ENCODE data around the gene RWDD3.

The RWDD3 gene

DNA sequence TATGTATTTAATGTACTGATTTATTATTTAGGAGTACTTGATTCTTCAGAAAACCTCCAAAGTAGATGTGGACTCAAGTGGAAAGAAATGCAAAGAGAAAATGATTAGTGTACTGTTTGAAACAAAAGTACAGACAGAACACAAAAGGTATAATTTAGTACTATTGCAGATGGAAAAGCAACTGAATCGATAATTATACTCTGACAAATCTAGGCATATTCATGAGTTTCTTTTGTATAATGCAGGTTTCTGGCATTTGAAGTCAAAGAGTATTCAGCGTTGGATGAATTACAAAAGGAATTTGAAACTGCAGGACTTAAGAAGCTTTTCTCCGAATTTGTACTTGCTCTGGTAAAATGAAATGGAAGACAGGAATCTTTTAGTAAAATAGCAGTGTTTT is 12.5 kb downstream of the RWDD3 start:
- H3K4me1 Mint-ChIP-seq (ENCODE audit: low read depth), result no peaks in the 10 kb centered on the region
- H3K4me3 Mint-ChIP-seq, result no peak overlapping the region
- H3K27me3 Mint-ChIP-seq (ENCODE audit: low read depth), result no peaks in the 10 kb centered on the region
- H3K27ac Mint-ChIP-seq, result no peak overlapping the region
- peaks cover 22% of the 10 kb centered on the region for H3K36me3 Mint-ChIP-seq (ENCODE audit: low read depth)
- peaks cover 6% of the 10 kb centered on the region for H3K9me3 Mint-ChIP-seq

DNA sequence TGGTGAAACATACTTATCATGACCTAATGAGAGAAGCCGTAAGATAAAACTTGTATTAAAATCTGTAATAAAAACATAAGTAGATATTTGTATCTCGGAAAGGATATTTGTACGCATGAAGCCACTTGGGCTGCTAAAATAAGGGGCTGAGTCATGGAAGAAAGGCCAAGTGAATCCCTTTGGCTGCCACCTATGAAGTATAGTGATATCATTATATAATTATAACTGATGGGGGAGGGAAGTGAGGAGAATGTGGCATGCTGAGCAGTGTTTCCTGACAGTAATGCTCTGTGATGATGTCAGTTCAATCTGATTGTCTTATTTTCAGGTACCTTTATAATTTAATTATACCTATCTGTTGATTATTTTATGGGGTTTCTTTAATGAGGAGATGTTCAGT is 13.6 kb downstream of the RWDD3 start:
- Mint-ChIP-seq H3K36me3 (ENCODE audit: low read depth) (peaks cover 21% of the 10 kb centered on the region), H3K9me3 (no peaks in the 10 kb centered on the region), H3K4me3 (no peak overlapping the region), H3K27me3 (ENCODE audit: low read depth) (no peaks in the 10 kb centered on the region), H3K27ac (no peak overlapping the region), H3K4me1 (ENCODE audit: low read depth) (no peaks in the 10 kb centered on the region)

DNA sequence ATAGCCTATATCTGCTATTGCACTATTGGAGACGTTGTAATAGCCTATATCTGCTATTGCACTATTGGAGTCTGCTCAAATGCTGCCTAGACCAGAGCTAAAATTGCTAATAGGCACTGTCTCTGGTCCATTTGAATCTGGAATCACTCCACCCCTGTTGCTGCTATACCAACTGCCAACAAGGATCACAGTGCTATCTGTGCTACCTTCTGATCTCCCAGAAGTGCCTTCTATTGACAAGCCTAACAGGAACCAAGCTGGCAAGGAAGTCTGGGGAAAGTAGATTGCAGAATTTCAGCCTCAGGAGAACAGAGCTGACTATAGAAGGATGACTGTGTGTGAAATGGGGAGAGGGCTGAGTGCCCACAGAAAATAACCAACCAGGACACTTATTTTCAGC is 15.9 kb downstream of the RWDD3 start:
- Mint-ChIP-seq H3K4me1 (ENCODE audit: low read depth) (no peaks in the 10 kb centered on the region), H3K4me3 (no peak overlapping the region), H3K36me3 (ENCODE audit: low read depth) (peaks cover 17% of the 10 kb centered on the region), H3K27ac (no peak overlapping the region), H3K9me3 (no peaks in the 10 kb centered on the region), H3K27me3 (ENCODE audit: low read depth) (no peaks in the 10 kb centered on the region)

DNA sequence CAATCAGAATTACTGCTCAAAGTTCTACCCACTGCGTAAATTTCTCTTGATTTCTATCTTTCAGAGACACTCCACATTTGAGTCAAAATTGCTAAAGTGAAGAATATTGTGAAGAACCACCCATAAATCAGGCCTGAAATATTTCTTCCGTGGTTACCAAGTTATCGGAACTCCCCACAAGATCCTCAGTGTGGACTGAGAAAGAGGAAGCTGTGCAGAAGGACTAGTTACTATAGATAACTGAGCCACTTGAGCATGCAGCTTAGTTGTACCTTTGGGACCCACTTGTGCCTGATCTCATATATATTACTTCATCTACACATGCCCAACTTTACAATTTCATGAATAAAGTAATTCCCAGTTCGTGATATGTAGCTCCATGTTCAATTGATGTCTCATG is 18.4 kb downstream of the RWDD3 start:
- peaks cover 14% of the 10 kb centered on the region for H3K36me3 Mint-ChIP-seq (ENCODE audit: low read depth)
- no peaks in the 10 kb centered on the region for H3K9me3 Mint-ChIP-seq
- no peaks in the 10 kb centered on the region for H3K4me1 Mint-ChIP-seq (ENCODE audit: low read depth)
- H3K4me3 Mint-ChIP-seq, result no peak overlapping the region
- H3K27ac Mint-ChIP-seq, result no peak overlapping the region
- H3K27me3 Mint-ChIP-seq (ENCODE audit: low read depth), result no peaks in the 10 kb centered on the region

DNA sequence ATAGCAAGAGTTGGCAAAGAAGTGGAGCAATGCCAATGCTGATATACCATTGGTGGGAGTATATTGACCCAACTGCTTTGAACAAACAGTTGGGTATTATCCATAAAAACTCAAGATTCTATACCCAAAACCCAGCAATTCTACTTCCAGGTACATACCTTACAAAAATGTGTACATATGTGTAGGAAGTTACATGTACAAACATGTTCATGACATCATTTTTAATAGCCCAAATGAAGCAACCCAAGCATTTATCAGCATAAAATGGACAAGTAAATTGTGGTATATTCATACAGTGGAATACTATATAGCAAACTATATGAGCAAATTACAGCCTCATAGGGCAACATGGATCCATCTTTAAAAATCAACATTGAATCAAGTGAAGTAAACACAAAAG is 20.9 kb downstream of the RWDD3 start:
- Mint-ChIP-seq H3K36me3 (ENCODE audit: low read depth) (peaks cover 10% of the 10 kb centered on the region), H3K27ac (no peak overlapping the region), H3K4me1 (ENCODE audit: low read depth) (no peaks in the 10 kb centered on the region), H3K9me3 (no peaks in the 10 kb centered on the region), H3K4me3 (no peak overlapping the region), H3K27me3 (ENCODE audit: low read depth) (no peaks in the 10 kb centered on the region)

DNA sequence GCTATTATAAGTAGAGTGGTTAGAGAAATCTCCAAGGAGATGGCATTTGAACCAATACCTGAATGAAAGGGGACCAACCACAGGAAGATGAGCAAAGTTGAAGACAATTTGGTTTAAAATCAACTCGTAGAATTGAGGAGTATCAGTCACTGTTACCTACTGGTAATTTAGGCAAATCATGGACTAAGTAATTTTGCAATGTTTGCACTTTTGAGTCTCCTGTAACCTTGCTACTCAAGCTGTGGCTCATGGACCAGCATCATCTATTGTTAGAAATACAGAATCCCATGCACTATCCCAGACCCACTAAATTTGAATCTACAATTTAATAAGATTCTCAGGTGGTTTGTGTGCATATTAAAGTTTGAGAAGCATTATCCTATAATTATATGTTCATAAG is 21.8 kb downstream of the RWDD3 start:
- Mint-ChIP-seq H3K4me1 (ENCODE audit: low read depth) (no peaks in the 10 kb centered on the region), H3K27ac (no peak overlapping the region), H3K4me3 (no peak overlapping the region), H3K9me3 (no peaks in the 10 kb centered on the region), H3K36me3 (ENCODE audit: low read depth) (peaks cover 10% of the 10 kb centered on the region), H3K27me3 (ENCODE audit: low read depth) (no peaks in the 10 kb centered on the region)

DNA sequence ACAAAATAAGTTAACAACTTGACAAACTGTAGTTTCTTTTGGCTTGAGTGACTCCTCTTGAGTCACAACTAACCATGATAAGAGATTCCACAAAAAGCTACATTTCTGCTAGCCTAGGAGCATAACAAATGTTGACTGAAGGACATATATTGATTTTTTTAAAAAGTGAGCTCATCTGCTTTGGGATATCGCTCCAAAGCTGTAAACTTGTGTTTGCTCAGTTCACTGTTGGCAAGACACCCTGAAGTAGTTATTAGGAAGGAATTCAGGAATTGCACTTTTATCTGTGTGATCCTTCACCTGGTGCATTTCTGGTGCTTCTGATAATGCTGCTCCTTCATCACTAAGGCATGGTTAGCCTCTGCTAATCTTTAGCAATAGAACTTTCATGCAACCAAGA is 23.7 kb downstream of the RWDD3 start:
- H3K27me3 Mint-ChIP-seq (ENCODE audit: low read depth), result no peaks in the 10 kb centered on the region
- H3K9me3 Mint-ChIP-seq, result no peaks in the 10 kb centered on the region
- H3K4me1 Mint-ChIP-seq (ENCODE audit: low read depth), result no peaks in the 10 kb centered on the region
- no peak overlapping the region for H3K27ac Mint-ChIP-seq
- H3K4me3 Mint-ChIP-seq, result no peak overlapping the region
- peaks cover 4% of the 10 kb centered on the region for H3K36me3 Mint-ChIP-seq (ENCODE audit: low read depth)

DNA sequence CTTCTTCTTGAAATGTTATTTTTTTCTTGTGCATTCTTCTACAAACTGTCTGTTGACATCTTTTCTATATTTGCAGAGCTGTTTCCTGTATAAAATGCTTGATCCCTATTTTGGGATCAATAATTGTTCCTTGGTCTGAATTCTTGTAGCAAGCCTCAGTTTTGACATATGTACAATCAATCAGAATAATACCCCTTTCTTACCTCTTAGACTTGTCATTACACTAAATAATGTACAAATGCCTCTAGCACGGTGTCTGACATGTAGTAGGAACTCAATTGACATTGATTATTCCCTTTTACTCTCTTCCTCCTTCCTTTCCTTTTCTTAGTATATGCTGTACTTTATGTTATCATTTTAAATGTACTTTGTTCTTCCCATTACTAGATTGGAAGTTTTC is 25.2 kb downstream of the RWDD3 start:
- no peaks in the 10 kb centered on the region for H3K9me3 Mint-ChIP-seq
- H3K36me3 Mint-ChIP-seq (ENCODE audit: low read depth), result no peaks in the 10 kb centered on the region
- H3K4me3 Mint-ChIP-seq, result no peak overlapping the region
- no peak overlapping the region for H3K27ac Mint-ChIP-seq
- H3K4me1 Mint-ChIP-seq (ENCODE audit: low read depth), result no peaks in the 10 kb centered on the region
- H3K27me3 Mint-ChIP-seq (ENCODE audit: low read depth), result no peaks in the 10 kb centered on the region

DNA sequence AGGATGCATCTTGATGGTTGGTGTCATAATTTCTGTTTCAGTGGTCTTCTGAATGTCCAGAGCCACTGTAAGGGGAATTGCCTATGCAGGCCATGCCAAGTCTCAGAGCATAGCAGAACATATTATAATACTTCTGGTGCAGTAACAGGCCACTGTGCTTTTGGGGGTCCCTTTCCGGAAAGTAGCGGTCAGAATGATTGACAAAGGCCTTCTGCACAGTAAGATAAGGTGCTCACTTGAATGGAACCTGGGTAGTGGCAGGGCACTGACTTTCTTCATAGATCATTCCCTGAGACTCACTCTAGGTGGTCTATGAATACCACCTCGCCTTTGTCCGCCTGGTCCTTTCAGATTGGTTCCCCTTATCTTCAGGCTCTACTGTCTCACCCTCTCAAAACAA is 28.9 kb downstream of the RWDD3 start:
- no peaks in the 10 kb centered on the region for H3K36me3 Mint-ChIP-seq (ENCODE audit: low read depth)
- H3K9me3 Mint-ChIP-seq, result no peaks in the 10 kb centered on the region
- no peak overlapping the region for H3K4me3 Mint-ChIP-seq
- H3K4me1 Mint-ChIP-seq (ENCODE audit: low read depth), result no peaks in the 10 kb centered on the region
- H3K27ac Mint-ChIP-seq, result no peak overlapping the region
- H3K27me3 Mint-ChIP-seq (ENCODE audit: low read depth), result no peaks in the 10 kb centered on the region

DNA sequence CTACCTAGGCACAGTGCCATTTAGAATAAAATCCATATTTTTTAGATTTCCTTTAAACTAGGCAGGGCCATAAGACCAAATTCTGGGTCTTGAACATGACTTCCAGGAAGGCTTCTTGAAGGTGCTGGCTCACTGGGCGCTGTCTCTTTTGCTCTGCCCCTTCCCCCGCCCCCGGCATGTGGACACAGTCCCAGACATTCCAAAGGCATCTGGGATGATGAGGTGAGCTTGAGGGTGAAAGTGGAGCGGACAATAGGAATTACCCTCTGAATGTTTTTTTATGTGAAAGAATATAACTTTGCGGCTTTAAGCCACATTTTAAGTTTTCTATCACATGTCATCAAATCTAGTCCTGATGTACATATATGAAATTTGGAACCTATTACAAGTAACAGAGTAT is 29.4 kb downstream of the RWDD3 start:
- H3K4me1 Mint-ChIP-seq (ENCODE audit: low read depth), result no peaks in the 10 kb centered on the region
- no peak overlapping the region for H3K27ac Mint-ChIP-seq
- H3K9me3 Mint-ChIP-seq, result no peaks in the 10 kb centered on the region
- no peaks in the 10 kb centered on the region for H3K27me3 Mint-ChIP-seq (ENCODE audit: low read depth)
- no peaks in the 10 kb centered on the region for H3K36me3 Mint-ChIP-seq (ENCODE audit: low read depth)
- no peak overlapping the region for H3K4me3 Mint-ChIP-seq

DNA sequence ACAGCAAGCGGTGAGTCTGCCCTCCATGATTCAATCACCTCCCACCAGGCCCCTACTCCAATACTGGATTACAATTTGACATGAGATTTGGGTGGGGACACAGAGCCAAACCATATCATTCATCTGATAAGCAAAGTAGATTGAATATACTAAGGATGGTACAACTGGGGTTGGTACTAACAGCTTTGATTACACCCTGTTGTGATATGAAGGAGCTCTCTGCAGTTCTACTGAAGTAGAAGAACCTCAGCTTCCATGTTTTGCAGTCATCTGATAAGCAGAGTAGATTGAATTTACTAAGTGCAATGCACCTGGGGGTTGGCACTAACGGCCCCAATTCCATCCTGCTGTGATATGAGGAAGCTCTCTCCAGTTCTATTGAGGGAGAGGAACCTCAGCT is 31.1 kb downstream of the RWDD3 start:
- Mint-ChIP-seq H3K36me3 (ENCODE audit: low read depth) (no peaks in the 10 kb centered on the region), H3K9me3 (no peaks in the 10 kb centered on the region), H3K4me1 (ENCODE audit: low read depth) (no peaks in the 10 kb centered on the region), H3K27me3 (ENCODE audit: low read depth) (no peaks in the 10 kb centered on the region), H3K27ac (no peak overlapping the region), H3K4me3 (no peak overlapping the region)

DNA sequence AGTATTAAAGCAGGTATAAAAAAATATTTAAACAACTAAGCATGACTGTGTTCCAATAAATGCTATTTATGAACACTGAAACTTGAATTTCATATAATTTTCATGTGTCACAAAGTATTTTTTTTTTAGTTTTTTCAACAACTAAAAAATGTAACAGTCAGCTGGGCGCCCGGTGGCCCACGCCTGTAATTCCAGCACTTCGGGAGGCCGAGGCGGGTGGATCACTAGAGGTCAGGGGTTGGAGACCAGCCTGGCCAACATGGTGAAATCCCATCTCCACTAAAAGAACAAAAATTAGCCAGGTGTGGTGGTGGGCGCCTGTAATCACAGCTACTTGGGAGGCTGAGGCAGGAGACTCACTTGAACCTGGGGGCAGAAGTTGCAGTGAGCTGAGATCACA is 42.4 kb downstream of the RWDD3 start:
- H3K4me3 Mint-ChIP-seq, result no peak overlapping the region

DNA sequence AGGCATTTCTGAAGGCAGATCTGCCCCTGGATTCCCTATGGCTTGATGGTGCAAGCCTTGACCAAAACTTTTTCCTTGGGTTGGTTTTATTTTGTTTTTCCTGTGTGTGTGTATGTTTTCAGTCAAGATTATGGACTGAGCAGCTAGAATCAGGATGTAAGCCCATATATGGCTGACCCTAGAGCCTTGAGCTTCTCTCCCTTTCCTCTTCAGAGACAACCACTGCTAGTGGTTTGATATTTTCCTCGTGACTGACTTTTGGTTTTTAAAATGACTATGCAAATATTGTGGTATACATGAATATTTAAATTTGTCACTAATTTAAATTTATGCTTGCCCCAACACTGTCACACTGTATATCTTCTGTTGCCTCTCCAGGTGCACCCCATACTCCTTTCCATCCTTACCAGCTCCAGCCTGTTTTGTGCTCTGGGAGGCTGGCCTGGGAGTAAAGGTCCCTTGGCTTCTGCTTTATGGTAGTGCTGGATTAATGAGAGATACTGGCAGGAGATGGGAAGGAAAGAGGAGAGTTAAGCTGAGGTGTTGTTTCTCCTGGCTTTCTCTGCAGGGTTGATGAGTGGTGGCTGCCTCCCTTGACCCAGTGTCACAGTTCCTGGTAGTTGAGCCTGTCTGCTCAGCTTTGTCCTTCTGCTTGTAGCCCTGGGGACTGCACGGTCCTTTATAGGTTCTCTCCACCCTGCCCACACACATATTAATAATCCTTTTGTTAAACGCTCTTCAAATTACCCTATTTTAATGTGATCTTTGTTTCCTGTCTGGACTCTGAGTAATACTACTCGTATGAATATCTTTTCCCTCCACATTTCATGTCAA is 44.4 kb downstream of the RWDD3 start:
- Mint-ChIP-seq H3K27me3 (ENCODE audit: low read depth) (peaks cover 1% of the 10 kb centered on the region), H3K4me1 (ENCODE audit: low read depth) (no peaks in the 10 kb centered on the region), H3K36me3 (ENCODE audit: low read depth) (no peaks in the 10 kb centered on the region), H3K9me3 (no peaks in the 10 kb centered on the region), H3K4me3 (no peak overlapping the region), H3K27ac (no peak overlapping the region)

More for the DNA sequence above, 42.4 kb downstream of the RWDD3 start:
- peaks cover 4% of the 10 kb centered on the region for H3K27me3 Mint-ChIP-seq (ENCODE audit: low read depth)
- H3K9me3 Mint-ChIP-seq, result no peaks in the 10 kb centered on the region
- H3K4me1 Mint-ChIP-seq (ENCODE audit: low read depth), result no peaks in the 10 kb centered on the region
- no peaks in the 10 kb centered on the region for H3K36me3 Mint-ChIP-seq (ENCODE audit: low read depth)
- no peak overlapping the region for H3K27ac Mint-ChIP-seq

DNA sequence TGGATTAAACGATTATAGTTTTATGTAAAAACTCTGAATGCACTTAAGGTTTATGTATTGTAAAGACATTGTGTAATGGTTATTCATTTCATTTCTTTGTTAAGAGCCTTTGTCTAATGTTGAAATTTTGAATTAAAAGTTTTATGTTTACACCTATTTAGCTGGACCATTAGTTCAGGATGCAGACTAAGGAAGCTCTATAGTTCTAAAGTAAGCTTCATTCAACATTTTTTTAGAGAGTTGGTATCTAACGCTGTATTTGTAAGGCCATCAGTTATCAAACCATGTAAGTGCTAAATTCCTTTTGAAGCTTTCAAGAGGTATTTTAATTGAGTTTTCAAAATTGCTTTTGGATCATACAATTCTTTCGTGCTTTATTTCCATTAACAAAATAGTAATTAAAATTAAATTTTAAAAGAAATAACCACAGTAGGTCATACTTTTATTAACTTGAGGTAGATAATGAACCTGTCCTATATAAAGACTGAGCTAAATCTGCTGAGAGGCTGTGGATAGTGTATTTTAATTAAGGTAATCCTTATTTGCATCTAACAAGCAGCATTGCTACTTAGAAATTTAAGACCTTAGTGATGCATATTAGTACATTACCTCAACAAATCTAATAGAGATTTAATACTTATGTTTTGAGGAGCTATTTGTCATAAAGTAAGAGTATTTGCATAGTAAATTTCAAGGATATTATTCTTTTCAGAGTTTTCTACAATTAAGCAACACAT is 47.9 kb downstream of the RWDD3 start:
- H3K4me3 Mint-ChIP-seq, result no peak overlapping the region
- H3K9me3 Mint-ChIP-seq, result no peaks in the 10 kb centered on the region
- no peaks in the 10 kb centered on the region for H3K4me1 Mint-ChIP-seq (ENCODE audit: low read depth)
- no peaks in the 10 kb centered on the region for H3K27me3 Mint-ChIP-seq (ENCODE audit: low read depth)
- no peaks in the 10 kb centered on the region for H3K36me3 Mint-ChIP-seq (ENCODE audit: low read depth)
- H3K27ac Mint-ChIP-seq, result no peak overlapping the region

DNA sequence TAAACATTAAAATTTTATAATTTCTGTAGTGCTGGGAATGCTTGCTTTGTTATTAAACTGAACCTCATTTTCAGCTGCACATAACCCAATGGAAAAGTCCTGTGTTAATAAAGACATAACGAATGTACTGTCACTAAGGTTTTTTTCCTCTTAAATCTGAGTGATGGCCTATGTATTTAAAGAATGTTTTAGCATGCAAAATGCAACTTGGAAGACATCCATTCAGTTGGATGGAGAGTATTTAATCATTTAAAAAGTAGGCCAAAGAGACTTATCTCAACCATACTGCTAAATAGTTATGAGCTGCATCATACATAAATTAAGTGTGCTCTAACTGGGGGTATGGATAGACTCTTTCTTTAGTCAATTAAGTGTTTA is 48.5 kb downstream of the RWDD3 start:
- no peaks in the 10 kb centered on the region for H3K36me3 Mint-ChIP-seq (ENCODE audit: low read depth)
- no peaks in the 10 kb centered on the region for H3K27me3 Mint-ChIP-seq (ENCODE audit: low read depth)
- no peak overlapping the region for H3K4me3 Mint-ChIP-seq
- H3K4me1 Mint-ChIP-seq (ENCODE audit: low read depth), result no peaks in the 10 kb centered on the region
- H3K9me3 Mint-ChIP-seq, result no peaks in the 10 kb centered on the region
- H3K27ac Mint-ChIP-seq, result no peak overlapping the region
